Dermis blood vessel endothelial cell (primary cell): ENCODE measurements around the gene SHLD1. TPM values are rescaled to one million over a fixed set of nuclear protein-coding genes. Genes with fewer than 3 reads are reported as not detected.
"Not testable (repeated sequence)": the region's sequence is repeated elsewhere in the genome, so short reads cannot be mapped to it uniquely, and the experiment has no call there.

Source experiments
- DNase-seq: peaks from one replicate; pipeline ENCODE4 v3.0.0; 2010
- total RNA-seq: library from RNA; depleted of rRNA; stranded (reverse); fragments of >200 nt; gene quantifications from 2 replicates; pipeline ENCODE4 v1.2.3, GENCODE V29; 2014

Gene SHLD1
- total RNA-seq, 1 donor from 2014 or later, result 3.4 TPM

DNA sequence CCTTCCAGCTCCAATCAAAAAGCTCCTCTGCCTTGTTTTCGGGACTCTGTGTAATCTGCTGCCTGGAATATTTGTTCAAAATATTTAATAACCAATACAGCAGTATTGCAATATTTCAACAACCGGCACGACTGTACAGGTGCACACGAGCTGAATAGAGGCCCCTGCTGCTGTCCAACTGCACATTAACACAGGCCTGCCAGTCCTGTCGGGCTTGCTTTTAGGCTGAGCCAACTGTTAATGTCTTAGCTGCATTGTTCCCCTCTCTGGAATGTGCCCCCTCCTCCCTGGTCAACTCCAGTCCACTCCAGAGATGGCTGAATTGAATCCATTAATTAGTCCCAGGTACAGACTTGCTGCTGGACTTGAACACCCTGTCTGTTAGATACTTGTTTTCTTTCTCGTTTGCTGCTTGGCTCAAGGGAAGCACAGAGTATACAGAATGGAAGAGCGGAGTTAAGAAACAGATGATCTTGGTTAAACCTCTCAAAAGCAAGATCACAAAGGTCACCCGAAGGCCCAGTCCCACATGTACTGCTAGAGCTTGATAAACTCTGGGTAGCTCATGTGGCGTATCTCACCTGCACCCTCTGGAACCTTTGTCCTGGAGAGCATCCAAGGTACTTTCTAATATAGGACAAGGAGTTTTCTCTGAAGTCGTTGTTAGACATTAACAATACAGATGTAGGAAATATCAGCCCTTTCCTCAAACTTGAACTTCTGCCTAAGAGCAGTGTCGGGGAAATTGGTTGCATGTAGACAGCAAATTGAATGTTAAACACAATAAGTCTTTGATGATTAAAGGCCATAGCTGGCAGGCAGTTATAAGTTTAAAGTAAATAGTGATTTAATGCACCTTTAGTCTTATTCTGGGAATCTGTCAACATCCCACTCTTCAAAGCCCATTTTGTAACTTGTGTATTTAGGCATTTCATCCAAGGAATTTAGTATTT, 31.9 kb downstream of the SHLD1 start:
- DNase-seq, result no peak

GRCh38 chr20:5784735-5785134, 34.5 kb downstream of the SHLD1 start:
- no peak for DNase-seq

DNA sequence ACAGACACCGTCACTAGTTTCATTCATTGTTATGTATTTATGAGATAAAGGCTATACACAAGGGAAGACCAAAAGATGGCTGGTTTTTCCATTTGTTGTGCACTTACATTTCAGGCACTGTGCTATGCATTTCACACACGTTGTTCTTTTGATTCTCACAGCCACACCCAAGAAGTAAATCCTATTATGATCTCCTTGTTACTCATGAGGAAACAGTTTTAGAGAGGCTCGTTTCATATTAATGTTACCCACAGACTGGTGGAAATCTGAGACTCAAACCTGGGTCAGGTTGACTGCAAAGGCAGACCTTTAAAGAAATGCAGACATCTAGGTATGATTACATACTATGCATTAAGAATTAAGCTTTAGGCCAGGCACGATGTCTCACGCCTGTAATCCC, 34.9 kb downstream of the SHLD1 start:
- no peak for DNase-seq

GRCh38 chr20:5786930-5787795, 37.0 kb downstream of the SHLD1 start:
- peak; percentile 72 for DNase-seq

DNA sequence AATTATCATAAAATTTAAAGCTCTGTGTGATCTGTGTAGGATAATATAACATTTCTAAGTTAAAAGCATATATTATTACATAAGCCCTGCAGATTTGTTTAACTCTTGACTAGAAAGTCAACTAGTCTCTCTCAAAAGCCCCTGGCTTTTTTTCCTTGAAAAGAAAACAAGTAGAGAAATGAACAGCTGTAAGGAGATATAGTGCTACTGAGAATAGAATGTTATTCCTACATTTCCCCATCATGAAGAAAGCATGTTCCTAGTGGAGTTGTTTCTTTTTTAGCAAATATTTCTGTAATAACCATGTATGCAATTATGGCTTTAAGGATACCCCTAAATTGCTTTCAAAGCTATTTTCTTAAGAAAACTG, 37.6 kb downstream of the SHLD1 start:
- DNase-seq, result no peak

DNA sequence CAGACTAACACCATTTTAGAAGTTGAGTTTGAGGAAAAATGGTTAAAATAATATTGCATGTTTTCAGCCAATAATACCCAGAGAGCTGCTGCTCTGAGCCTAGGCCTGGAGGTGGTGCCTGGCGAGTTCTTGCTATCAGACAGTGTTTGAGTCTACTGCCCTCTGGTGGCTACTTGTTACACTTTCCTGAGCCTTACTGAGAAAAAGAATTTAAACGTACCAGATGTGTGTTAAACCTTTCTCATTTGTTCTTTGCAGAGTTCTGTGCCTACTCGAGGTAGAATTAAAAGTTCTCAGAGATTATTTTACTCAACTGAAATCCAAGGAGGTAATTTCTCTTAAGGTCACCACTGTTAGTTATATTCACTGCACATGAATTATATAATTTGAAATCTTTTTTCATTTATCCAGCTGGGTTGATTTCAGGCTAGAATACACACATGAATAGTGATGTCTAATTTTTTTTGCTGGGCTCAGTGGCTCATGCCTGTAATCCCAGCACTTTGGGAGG, 38.2 kb downstream of the SHLD1 start:
- DNase-seq, result peak; percentile 95

DNA sequence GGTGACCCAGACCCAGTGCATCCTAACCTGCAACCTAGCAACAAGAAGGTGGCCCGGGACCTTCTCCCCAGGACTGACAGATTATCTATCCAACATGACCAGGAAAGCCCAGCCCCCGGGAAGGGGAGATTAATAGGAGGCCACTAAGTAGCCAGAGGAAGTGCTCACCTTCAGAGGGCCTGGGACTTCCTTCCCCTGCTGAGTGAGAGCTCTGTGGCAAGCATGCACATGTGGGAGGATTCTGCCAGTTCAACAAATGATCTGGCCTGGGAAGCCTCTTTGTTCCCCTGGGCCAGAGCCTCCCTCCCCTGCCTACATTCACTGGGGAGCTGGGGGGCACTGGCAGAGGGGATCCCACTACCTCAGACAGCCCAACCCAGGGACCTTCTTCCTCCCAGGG, 39.6 kb downstream of the SHLD1 start:
- DNase-seq, result no peak

DNA sequence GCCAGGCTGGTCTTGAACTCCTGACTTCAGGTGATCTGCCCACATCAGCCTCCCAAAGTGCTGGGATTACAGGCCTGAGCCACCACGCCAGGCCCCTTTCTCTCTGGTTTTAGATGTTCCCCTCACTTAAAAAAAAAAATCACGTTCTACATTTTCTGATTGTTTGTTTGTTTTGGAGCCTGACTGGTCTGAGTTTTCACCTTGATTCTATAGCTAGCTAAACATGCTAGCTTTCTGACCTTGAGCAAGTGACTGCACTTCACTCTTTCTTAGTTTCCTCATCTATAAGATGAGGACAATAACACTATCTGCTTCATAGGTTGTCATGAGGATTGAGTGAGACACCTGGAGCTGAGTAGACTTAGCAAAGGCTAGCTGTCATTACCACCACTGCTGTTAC, 43.7 kb downstream of the SHLD1 start:
- DNase-seq, result no peak

DNA sequence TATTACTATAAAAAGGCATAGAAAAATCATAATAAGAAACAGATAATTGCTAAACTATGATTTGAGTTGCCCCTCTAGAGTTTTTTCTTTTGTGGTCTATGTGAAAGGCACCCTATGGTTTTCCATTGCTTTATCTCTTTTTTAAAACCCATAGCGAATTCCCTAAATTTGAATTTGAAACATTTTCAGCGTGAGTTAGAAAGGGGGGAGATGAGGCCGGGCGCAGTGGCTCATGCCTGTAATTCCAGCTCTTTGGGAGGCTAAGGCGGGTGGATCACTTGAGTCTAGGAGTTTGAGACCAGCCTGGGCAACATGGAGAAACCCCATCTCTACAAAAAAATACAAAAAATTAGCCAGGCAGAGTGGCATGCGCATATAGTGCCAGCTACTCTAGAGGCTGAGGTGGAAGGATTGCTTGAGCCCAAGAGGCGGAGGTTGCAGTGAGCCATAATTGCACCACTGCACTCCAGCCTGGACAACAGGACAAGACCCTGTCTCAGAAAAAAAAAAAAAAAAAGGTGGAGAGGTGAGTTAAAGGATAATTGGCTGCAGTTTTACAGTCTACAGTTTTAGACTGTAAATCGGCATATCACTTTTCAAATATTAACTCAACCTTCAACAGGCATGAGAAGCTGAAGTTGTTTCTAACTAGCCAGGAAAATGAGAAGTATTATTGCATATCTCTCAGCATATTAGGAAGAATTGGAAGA, 46.3 kb downstream of the SHLD1 start:
- no peak for DNase-seq

- DNase-seq, result no peak
These were observed 47.0 kb downstream of the SHLD1 start for GRCh38 chr20:5797165-5797564.

DNA sequence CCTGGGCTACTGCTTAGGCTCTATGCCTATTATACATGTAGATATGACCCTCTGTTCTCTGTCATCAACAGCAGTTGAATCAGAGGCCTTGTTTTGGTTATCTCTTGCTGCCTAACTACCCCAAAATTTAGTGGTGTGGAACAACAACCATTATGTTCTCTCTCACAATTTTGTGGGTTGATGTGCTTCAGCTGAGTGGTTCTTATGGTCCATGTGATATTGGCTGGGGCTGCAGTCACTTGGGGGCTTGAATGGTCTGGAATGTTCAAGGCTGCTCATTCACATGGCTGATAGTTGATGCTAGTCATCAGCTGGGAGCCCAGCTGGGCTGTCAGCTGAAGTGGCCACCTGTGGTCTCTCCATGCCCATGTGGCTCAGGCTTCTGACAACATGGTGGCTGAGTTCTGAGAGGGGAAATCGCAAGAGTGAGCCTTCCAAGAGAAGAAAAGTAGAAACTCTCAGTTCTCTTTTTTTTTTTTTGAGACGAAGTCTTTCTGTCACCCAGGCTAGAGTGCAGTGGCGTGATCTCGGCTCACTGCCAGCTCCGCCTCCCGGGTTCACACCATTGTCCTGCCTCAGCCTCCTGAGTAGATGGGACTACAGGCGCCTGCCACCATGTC, 47.8 kb downstream of the SHLD1 start:
- no peak for DNase-seq

DNA sequence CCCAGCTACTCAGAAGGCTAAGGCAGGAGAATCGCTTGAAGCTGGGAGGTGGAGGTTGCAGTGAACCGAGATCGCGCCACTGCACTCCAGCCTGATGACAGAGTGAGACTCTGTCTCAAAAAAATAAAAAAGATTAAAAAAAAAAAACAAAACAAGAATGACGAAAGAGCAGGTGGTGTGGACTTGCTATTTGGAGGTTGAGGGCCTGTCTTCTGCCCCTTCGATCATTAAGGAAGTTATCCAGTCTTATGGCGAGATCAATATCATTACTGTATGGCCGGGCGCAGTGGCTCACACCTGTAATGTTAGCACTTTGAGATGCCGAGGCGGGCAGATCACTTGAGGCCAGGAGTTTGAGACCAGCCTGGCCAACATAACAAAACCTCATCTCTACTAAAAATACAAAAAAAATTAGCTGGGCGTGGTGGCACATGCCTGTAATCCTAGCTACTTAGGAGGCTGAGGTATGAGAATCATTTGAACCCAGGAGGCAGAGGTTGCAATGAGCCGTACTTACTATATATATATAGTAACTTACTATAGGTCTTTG, 53.6 kb downstream of the SHLD1 start:
- DNase-seq, result not testable (repeated sequence)

DNA sequence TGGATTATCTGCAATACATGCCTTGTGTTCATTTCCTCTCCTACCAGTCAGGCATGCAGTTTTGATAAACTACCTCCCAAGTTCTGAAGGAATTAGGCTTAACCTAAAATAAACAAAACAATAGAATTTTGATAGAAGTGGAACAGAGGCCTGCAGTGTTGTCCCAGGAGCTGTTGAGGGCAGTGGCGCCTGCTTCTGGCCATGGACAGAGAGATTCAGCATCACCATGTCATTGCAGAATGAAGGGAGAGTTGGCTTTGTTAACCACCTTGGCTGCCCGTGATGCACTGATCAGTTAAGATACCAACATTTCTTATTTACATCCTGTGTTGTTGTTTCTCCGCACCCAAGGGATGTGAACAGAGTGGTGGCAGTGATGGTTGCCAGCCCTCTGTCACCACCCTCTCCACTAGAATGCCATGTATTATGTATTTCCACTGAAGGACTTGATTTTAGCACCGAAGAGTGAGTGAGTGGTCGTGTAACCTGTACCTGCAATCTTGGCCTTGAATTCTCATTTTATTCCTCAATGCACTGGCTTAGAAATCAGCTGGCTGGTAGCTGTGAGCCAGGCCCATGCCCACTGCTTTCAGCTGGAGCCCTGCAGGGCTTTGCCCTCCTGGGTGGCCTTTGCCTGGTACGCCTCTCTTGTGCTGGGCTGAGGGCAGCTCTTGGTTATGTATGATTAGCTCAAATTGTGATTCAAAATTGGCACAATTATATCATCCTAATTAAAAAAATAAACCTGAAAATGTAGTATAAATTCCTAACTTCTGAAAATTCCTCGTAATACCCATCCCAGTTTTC, 56.5 kb downstream of the SHLD1 start:
- peak; percentile 31 for DNase-seq

GRCh38 chr20:5807431-5807830, 57.2 kb downstream of the SHLD1 start:
- no peak for DNase-seq

DNA sequence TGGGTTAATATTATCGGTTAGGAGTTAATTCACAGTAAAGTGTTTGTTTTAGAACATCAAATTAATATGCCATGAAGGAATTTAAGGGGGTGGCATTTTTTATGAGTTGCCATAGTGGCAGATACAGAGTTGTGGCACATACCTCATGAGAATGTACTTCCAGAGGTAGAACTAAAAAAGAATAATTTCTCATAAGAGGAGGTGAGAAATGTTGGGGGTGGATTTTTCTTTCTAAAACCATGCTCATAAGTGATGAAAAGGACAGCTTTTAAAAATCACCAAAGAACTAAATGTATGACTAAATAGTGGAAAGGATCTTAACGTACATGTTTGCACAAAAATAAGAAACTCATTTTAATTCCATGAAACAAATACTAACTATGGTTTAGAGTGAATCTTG, 58.7 kb downstream of the SHLD1 start:
- no peak for DNase-seq

GRCh38 chr20:5809495-5809894, 59.3 kb downstream of the SHLD1 start:
- no peak for DNase-seq

- no peak for DNase-seq
These were observed 60.7 kb downstream of the SHLD1 start for GRCh38 chr20:5810800-5811422.

GRCh38 chr20:5811746-5812145, 61.5 kb downstream of the SHLD1 start:
- DNase-seq, result no peak

DNA sequence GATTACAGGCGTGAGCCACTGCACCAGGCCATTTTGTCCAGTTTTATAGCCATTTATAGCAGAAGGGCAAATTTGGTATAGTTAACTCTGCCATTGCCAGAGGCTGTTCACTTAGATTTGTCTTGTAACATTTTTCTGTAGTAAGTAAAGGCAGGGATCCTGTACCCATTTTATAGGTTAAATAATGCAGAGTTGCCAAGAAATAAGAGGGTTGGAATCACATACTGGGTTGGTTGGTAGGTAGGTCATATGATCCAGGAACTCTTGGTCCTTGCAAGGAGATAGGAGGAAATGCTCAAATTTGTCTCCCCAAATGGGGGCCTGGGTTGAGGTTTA, 68.1 kb downstream of the SHLD1 start:
- no peak for DNase-seq

GRCh38 chr20:5820738-5821137, 70.5 kb downstream of the SHLD1 start:
- DNase-seq, result no peak
